HG02852 (cell line): ENCODE measurements around the gene COMMD1.
"Not testable (repeated sequence)": the region's sequence is repeated elsewhere in the genome, so short reads cannot be mapped to it uniquely, and the experiment has no call there.

Experiments
- ATAC-seq: cut with Tn5 transposase; IDR thresholded peaks from one replicate; pipeline ENCODE4 v1.9.1; 2021; ENCODE audit warnings: mild to moderate bottlenecking, moderate library complexity; ENCODE audit not compliant: unreplicated experiment

COMMD1 gene

DNA sequence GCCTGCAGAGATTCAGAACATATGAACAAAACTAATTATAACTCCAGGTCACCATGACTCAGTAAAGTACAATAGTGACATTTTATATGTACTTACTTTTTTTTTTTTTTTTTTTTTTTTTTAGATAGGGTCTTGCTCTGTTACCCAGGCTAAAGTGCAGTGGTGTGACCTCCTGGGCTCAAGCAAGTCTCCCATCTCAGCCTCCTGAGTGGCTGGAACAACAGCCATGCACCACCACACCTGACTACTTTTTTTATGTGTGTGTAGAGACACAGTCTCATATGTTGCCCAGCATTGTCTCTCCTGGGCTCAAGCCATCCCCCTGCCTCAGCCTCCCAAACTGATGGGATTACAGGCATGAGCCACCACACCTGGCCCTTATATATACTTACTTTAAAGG, 159.8 kb downstream of the COMMD1 start:
- ATAC-seq: no peak

DNA sequence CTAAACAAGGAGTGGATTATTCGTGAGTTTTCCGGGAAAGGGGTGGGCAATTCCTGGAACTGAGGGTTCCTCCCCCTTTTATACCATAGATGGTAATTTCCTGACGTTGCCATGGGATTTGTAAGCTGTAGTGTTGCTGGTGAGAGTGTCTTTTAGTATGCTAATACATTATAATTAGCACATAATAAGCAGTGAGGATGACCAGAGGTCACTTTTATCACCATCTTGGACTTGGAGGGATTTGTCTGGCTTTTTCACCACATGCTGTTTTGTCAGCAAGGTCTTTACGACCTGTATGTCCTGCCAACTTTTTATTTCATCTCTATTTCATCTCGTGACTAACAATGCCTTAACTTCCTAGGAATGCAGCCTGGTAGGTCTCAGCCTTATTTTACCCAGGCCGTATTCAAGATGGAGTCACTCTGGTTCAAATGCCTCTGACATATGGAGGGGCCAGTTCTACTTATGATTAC, 165.7 kb downstream of the COMMD1 start:
- no peak for ATAC-seq

DNA sequence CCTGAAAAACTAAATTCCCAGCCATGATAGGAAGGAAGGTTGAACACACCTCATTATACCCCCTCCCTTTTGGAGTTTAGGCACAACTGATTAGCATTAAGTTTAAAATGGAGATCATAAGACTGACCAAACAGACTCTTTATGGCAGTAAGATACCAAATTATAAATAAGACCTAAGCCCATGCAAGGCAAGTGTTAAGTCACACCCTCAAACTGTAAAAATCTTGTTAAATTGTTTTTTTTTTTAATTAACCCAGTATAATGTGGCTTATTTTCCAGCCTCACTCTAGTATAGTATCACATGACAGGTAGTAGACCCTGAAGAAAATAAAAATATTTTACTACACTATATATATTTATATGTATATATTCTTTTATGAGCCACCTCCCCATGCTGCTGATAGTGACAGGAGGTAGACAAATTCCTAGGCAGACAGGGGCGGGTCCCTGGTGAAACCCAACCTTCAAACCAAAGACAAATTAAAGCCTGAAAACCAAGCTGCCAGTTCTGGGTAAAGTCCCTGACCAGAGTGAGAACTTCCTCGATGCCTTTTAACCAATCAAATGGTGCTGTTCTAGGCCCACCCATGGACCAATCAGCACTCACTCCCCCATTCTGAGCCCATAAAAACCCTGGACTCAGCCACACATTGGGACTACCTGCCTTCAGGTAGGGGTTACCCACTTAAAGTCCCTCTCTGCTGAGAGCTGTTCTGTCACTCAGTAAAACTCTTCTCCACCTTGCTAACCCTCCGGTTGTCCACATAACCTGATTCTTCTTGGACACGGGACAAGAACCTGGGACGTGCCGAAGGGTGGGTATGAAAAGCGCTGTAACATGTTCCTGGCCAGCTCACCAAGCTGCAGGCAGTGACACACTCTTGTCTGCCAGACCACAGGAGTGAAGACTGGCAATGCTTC, 166.5 kb downstream of the COMMD1 start:
- no peak for ATAC-seq

DNA sequence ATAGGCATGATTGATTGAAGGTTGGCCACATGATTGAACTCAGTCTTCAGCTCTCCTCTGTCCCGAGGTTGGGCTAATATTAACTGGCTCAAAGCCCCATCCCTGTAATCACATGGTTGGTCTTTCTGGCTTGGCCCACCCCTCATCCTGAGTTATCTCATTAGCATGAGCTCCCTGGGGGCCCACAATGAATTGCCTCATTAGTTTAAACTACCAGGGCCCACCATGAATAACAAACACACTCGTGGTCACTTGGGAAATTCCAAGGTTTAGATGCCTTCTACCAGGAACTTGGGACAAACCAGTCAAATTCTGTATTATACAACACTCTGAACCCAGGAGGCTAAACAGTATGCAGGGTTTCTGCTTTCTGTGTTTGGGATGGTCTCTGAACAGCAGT, 168.8 kb downstream of the COMMD1 start:
- ATAC-seq: no peak

DNA sequence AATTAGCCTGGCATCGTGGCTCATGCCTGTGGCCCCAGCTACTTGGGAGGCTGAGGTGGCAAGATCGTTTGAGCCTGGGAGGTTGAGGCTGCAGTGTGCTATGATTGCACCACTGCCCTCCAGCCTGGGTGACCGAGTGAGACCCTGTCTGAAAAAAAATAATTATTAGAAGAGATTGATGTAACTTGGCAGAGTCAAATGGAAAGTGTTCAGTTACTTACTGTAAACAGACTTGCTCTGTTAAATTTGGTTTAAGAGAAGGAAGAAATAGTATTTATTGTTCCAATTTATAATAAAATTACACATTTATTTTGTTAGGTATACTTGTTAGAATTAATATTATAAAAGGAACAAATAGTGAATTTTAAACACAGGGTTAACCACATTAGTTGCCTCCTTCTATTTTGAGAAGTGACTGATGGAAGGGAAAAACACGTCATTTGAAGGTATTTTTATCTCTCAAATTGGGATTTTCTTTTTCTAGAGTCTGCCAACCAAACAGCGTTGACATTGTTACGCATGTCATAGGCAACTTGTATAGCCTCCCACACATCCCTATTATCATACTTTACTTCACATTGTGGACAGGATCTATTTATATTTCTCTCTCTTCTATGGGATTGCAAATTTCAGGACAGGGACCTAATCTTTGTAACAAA, 171.6 kb downstream of the COMMD1 start:
- ATAC-seq: no peak

DNA sequence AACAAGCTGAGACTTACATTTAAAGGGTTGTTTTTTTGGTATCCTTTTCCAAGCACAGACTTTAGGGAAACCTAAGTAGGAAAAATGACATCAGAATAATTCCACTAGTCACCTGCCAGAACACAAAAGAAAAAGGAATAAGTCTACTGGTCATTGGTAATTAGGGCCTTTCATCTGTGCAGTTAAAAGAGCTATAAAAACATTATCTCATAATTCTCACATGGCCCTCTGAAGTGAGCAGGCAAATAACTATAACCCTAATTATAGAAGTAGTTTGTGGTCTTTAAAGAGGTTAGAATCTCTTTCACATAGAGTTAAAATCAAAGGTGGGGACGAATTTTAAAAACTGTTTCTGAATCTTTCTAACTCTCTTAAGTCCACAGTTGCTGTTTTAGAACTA, 179.3 kb downstream of the COMMD1 start:
- ATAC-seq: no peak

DNA sequence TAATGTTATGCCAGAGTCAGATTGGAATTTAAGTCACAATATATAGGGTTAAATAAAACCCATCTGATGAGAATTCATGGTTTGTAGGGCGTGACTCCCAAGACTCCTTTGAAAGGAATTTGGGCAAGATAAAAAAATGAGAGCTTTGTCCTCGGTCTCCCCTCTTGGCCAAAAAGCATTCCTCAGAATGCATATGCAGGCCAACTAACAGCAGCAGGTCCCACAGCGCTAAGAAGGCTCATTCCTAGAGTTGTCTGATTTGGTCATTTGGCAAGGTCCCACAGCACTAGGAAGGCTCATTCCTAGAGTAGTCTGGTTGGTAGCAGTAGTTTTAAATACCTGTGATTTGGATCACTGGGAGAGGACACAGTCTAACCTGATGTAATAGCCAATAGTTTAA, 184.2 kb downstream of the COMMD1 start:
- no peak for ATAC-seq

DNA sequence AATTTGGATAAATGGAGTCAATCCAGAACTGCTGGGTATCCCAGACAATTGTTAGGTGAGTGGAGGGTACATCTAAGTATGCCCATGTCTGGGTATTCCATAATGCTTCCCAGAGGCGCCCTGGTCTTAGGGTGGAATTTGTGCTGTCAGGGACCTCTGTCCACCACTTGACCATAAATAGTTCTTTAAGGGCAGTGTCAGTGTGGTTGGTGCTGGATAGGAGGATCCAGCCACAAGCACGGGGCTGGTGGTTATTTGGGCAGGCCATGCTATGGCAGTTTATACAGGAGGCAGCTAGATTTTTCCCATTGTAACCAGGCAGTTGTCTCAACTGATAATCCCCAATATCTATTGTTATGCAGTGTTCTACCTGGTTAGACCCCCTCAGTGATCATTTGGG, 186.0 kb downstream of the COMMD1 start:
- no peak for ATAC-seq

DNA sequence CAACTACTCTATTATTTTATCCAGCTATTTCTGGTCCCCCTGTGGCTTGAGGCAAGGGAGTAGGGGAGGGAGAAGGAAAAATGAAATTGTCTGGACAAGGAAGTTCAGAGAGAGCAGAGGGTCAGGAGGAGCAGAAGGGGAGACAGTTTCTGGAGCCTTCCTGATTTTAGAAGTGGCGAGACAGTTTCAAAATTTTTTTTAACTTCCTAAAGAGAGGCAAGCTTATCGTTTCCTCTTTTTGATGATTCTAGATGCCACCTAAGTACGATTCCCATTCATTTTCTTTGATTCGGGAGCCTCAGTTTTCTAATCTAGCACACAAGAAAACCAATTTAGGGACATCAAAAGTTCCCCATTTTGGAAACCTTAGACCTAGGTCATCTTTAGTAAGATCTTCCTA, 193.6 kb downstream of the COMMD1 start:
- ATAC-seq: no peak

DNA sequence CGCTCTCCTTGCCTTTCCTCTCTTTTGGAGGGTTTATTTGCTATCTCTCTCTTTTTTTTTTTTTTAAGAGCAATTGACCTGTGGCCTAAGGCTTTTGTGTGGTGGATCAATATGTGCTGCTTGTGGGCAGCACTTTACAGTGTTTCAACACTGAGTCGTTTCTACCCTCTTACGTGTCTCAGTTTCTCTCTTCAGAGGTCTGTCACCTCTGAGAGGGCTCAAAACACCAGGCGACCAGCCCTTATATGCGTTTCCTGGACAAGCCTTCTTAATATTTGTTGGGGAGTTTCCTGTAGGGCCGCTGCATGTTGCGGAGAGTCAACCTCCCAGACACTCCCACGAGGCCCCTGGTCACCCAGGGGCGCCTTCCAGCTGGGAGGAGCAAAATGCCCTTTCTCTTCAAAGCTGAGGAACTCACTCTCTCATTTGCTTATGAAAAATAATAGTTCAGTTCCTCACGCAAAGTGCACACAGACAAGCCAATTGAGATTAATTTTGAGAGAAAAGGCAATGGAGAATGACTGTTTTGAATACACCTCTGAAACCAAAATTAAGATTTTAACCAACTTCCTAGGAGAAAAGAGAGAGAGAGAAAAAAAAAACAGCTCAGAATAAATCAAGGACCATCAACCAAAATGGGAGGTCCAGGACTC, 194.2 kb downstream of the COMMD1 start:
- peak; percentile 90 for ATAC-seq

DNA sequence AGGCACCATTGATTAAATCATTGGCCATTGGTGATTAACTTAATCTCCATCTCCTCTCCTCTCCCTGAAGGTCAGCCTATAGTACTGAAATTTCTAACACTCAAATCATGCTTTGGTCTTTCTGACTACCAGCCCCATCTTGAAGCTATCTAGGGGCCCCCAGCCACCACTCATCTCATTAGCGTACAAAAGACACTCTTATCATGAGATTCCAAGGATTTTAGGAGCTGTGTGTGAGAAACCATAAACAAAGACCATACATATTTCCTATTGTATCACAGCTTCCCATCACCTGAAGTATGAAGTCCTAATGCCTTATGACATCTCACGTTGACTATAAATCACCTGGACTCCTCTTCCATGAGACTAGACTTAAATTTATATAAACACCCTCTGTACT, 196.4 kb downstream of the COMMD1 start:
- ATAC-seq: no peak

DNA sequence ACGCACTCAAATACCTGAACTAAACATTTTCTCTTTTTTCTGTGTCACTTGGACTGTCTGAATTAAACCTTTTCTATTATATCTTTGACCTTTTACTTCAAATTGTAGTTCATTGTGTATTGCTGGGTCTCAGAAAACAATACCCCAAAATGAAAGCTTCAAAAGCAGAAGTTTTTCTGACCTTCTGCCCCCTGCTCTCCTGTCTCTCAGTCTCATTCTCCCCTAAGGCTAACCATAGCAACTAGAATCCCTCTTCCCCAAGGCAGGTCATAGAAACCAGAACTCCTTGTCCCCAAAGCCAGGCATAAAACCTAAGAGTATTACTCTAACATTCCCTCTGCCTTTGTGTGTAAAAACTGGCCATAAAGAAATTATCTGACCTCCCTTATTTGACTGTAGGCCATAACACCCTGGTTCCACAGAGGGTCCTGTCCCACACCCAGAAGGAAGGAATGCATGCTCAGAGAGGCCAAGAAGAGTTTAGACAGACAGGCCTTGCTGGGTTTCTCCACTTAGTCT, 197.0 kb downstream of the COMMD1 start:
- ATAC-seq: no peak

DNA sequence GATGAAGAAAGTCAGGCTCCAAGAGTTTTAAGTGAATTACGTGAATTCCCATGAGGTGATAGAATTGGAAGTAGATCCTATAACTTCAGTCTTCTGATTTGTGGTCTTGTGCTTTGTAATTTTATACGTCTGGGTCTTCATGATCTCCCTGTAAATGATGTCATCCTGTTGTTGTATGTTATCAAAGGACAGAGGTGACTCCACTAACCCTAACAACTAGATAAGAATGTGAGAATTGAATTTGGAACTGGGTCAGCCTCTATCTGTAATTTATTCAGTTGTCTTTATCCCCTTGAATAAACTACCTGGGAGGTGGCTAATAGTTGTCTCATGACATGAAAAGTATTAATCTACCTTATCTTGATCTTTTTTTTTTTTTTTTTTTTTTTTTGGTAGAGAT, 204.1 kb downstream of the COMMD1 start:
- no peak for ATAC-seq

DNA sequence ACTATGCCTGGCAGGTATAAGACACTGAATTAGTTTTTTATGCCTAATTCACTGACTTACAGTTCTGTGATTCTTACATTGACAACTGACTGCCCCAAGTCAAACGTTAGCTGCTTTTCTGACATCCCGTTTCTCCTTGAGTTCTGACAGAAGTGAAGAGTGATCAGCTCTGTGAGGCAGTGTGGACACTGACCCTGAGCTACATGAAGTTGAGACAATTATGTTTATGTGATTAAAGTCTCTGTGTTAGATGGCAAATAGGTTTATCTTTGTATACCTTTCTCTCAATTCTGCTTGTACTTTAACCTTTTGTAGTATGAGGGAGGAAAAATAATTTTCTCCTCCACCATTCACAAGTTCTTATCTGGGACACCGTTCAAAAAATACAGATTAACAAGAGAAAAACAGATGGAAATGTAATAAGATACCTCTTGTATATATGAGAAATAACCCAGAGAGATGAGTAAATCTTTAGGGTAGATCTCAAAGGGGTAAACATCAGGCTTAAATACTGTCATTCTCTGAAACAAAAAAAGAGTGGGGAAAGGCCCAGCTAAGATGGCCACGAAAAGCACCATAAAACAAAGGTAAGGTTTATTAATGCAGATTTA, 205.0 kb downstream of the COMMD1 start:
- no peak for ATAC-seq

DNA sequence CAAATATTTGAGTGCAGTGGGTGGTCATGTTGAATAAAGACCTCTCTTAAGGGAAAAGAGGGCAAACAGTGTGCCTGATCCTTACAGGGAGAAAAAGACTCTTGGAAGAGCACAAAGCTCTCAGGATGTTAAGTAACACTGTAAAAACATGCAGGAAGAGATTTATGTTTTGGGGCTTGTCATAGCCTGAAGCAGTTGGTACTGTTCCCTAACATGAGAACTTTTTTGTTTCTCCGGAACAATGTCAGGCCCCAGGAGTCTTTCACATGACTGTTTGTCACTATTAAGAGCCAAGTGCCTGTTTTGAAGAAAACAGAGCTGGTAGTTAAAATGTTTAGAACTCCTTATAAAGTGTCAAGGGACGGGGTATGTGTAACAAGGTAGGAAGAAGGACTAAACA, 206.7 kb downstream of the COMMD1 start:
- no peak for ATAC-seq

DNA sequence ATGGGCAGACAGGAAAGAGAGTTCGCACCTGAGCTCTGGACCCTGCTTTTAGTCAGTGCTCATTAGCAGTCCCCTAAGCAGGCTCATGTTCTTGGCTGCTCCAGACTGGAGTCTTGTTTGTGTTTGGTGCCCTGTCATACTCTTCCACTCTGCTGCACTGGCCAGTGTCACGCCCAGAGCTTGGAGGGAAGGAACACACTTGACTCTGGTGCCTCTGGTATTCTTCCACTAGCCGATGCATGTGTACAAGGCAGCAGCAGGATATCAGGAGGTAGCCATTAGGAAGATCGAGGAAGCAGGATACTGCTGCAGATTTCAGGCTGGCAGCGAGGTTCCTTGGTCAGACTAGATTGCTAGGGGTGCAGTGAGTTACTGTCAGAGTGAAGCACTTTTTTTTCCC, 209.1 kb downstream of the COMMD1 start:
- no peak for ATAC-seq

DNA sequence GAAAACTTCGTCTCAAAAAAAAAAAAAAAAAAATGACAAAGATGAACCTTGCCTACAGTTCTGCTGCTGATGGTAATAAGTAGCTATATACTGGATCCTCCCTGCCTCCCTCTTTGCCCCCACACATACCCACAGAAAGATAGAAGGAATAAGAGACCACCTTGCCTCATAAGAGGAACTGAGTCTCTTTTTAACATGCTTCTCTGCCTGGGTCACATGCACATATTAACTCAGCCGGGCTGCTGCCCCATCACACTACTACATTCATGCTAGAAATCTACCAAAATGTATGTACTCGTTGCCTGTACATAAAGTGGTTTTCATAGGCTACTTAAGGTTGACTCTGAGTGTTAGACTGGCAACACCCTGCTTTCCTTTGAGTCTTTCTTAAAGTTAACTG, 211.5 kb downstream of the COMMD1 start:
- no peak for ATAC-seq

DNA sequence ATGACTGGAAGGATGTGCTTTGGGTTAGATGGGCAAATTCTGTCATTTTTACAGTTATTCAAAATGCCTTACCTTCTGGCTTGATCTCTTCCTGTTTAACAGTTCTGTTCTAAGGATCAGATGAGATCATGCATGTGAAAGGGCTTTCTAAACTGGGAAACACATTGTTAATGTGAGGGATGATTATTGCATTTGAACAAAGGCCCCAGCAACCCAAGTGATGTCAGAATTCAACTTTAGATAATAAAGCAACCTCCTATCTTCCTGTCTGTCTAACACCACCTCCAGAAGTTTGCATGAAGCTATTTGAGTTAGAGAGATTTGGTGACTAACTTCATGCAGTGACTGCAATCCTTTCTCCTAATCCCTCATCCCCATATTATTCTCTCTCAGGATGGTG, 212.7 kb downstream of the COMMD1 start:
- no peak for ATAC-seq

DNA sequence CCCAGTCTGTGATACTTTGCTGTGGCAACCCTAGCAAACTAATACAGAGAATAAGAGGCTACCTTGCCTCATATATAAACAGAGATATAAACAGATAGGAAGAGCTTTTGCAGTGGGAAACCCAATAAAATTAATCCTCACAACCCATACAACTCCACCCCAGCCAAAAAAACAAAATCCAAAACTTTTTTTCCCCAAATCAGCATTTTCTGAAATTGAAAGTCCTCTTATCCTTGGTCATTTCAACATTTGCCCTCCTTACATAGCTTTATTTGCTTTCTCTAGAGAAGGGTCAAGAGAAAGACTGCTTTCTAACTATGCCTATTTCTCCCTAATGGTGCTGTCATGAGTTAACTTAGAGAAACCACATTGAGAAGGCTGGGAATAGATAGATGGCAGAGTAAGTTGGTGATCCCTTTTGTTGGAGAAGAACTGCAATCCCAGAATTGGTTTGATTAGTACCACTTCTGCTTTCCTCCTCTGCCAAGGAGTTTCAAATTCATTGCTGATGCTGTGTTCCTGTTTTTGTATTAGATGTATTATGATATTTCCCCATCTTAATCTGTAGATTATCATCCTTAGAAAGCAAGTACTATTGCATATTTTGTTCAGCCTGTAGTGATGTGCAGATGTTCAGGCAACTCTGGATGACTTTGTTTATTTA, 214.0 kb downstream of the COMMD1 start:
- no peak for ATAC-seq

DNA sequence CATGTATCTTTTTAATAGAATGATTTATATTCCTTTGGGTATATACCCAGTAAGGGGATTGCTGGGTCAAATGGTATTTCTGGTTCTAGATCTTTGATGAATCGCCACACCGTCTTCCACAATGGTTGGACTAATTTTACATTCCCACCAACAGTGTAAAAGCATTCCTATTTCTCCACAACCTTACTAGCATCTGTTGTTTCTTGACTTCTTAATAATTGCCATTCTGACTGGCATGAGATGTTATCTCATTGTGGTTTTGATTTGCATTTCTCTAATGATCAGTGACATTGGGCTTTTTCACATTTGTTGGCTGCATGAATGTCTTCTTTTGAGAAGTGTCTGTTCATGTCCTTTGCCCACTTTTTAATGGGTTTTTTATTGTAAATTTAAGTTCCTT, 220.8 kb downstream of the COMMD1 start:
- not testable (repeated sequence) for ATAC-seq
